PFSK-1 (cell line): Measurements from ENCODE around the gene DMPK.

Experiments used
- POLR2AphosphoS5 ChIP-seq: IDR thresholded peaks from 2 replicates; pipeline ENCODE4 v1.6.1; 2012; ENCODE audit warnings: low read depth, mild to moderate bottlenecking, control low read depth, low read length, moderate library complexity
- SIN3A ChIP-seq: IDR thresholded peaks from 2 replicates; pipeline ENCODE4 v1.6.1; 2012; ENCODE audit warnings: mild to moderate bottlenecking, low read length, moderate library complexity, borderline replicate concordance; ENCODE audit not compliant: insufficient read depth
- TAF1 ChIP-seq: IDR thresholded peaks from 2 replicates; pipeline ENCODE4 v1.6.1; 2012; ENCODE audit warnings: low read length, control low read depth, borderline replicate concordance; ENCODE audit not compliant: insufficient read depth

DNA sequence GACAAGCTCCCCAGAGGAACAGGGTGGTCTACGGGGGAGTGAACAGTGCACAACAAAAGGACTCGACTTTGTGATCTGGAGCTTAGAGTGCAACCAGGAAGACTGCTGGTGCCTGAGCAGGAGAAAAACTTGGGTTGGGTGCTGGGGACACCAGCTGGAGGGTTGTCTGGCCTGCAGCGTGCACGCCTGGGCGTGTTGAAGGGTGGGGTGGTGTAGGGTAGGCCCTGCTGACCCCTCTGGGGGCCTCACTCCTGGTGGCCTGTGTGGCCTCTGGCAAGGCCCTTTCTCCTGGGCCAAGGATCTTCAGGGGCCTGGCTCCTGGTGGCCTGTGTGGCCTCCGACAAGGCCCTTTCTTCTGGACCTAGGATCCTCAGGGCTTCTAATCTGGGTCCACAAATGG is 37.5 kb upstream of the DMPK start:
- TF ChIP-seq TAF1 (no peak), POLR2AphosphoS5 (no peak), SIN3A (no peak)
